ENCODE measurements around the gene ARHGAP29.

Gene ARHGAP29

DNA sequence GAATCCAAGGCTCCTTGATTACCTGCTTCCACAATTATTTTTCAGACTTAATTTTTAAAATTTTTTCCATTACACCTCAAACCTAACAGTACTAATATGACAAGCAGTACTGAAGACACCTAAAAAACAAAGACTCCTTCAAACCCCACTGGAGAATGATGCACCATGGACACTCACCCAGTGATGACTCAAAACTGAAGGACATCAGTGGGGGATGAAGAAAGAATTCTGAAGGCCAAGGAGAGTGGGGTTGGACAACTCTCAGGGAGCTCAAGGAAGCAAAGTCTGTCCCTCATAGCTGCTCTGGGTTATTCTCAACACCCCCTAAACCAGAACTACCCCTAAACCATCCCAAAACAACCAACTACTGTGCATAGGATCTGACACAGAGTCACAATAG lies 2.4 kb upstream of the ARHGAP29 start:
- Histone ChIP-seq H3K9ac (ENCODE audit: low read length) (no peak overlapping the region), H4K8ac (ENCODE audit: low read length) (no peak overlapping the region), H3K4me1 (ENCODE audit: control insufficient read depth, insufficient read depth, low read depth, low read length) (no peaks in the 10 kb centered on the region), H3K14ac (ENCODE audit: low read length in 2 of 2) (no peak overlapping the region), H3K4me2 (ENCODE audit: low read length, poor library complexity, severe bottlenecking) (peak overlapping the region; percentile 17), H4K91ac (ENCODE audit: low read length) (no peak overlapping the region), H2AFZ (ENCODE audit: low read depth, low read length) (no peak overlapping the region), H2BK120ac (ENCODE audit: low read depth, low read length) (no peak overlapping the region), H3K9me3 (ENCODE audit: control insufficient read depth, low read length) (no peaks in the 10 kb centered on the region), H3K36me3 (ENCODE audit: control insufficient read depth in 1 of 2, insufficient read depth in 2 of 2, low read depth in 1 of 2, low read length in 2 of 2) (peaks cover 0 to 4% of the 10 kb centered on the region in 2 experiments), H2AK5ac (ENCODE audit: low read length, severe bottlenecking) (no peak overlapping the region), H2BK12ac (ENCODE audit: low read length in 2 of 2) (no peak overlapping the region), H2BK15ac (ENCODE audit: low read depth, poor library complexity, severe bottlenecking) (no peak overlapping the region), H3K27ac (ENCODE audit: low read length, poor library complexity, severe bottlenecking) (peak overlapping the region; percentile 70), H3K23ac (ENCODE audit: low read length in 2 of 2) (no peak overlapping the region), H2BK5ac (ENCODE audit: low read depth, low read length, poor library complexity, severe bottlenecking) (no peak overlapping the region), H3K27me3 (ENCODE audit: control insufficient read depth in 1 of 2, insufficient read depth in 1 of 2, low read length in 2 of 2) (no peaks in the 10 kb centered on the region), H3K18ac (ENCODE audit: low read depth in 1 of 2, low read length in 2 of 2) (no peak overlapping the region), H3K4me3 (ENCODE audit: insufficient read depth in 1 of 2, low read depth in 1 of 2, low read length in 2 of 2) (no peak overlapping the region), H3K79me1 (replicated peaks; ENCODE audit: low read length, poor library complexity, severe bottlenecking) (no peaks in the 10 kb centered on the region), H3K4ac (ENCODE audit: low read depth in 1 of 2, low read length in 2 of 2) (no peak overlapping the region)
- no peak for DNase-seq

DNA sequence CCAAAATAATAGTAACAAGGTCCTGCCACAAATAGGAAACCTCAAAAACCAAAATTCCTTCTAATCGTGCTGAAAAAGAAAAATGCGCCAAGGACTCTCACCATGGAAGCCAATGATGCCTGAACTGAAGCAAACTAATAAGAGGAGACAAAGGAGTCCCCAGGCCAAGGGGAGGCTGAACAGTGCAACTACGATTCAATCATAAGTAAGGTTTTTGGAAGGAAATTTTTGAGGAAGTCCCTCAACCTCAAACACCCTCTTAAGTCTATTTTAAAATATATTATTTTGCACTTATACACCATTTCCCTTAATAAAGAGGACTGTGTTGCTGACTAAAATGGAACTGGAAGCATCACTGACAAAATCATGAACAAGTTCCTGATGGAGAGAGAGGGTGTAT lies 1.7 kb upstream of the ARHGAP29 start:
- no peak for DNase-seq
- Histone ChIP-seq H3K36me3 (ENCODE audit: control insufficient read depth in 1 of 2, insufficient read depth in 2 of 2, low read depth in 1 of 2, low read length in 2 of 2) (peaks cover 0 to 4% of the 10 kb centered on the region in 2 experiments), H3K79me1 (replicated peaks; ENCODE audit: low read length, poor library complexity, severe bottlenecking) (no peaks in the 10 kb centered on the region), H2BK12ac (ENCODE audit: low read length in 2 of 2) (no peak overlapping the region), H3K4me3 (ENCODE audit: insufficient read depth in 1 of 2, low read depth in 1 of 2, low read length in 2 of 2) (no peak overlapping the region), H4K8ac (ENCODE audit: low read length) (no peak overlapping the region), H2BK5ac (ENCODE audit: low read depth, low read length, poor library complexity, severe bottlenecking) (no peak overlapping the region), H3K27me3 (ENCODE audit: control insufficient read depth in 1 of 2, insufficient read depth in 1 of 2, low read length in 2 of 2) (no peaks in the 10 kb centered on the region), H3K14ac (ENCODE audit: low read length in 2 of 2) (no peak overlapping the region), H2AK5ac (ENCODE audit: low read length, severe bottlenecking) (no peak overlapping the region), H3K4me1 (ENCODE audit: control insufficient read depth, insufficient read depth, low read depth, low read length) (no peaks in the 10 kb centered on the region), H3K9ac (ENCODE audit: low read length) (no peak overlapping the region), H3K27ac (ENCODE audit: low read length, poor library complexity, severe bottlenecking) (peak overlapping the region; percentile 77), H3K4ac (ENCODE audit: low read depth in 1 of 2, low read length in 2 of 2) (no peak overlapping the region), H2AFZ (ENCODE audit: low read depth, low read length) (no peak overlapping the region), H3K9me3 (ENCODE audit: control insufficient read depth, low read length) (no peaks in the 10 kb centered on the region), H4K91ac (ENCODE audit: low read length) (no peak overlapping the region), H3K23ac (ENCODE audit: low read length in 2 of 2) (no peak overlapping the region), H2BK120ac (ENCODE audit: low read depth, low read length) (no peak overlapping the region), H3K18ac (ENCODE audit: low read depth in 1 of 2, low read length in 2 of 2) (no peak overlapping the region), H2BK15ac (ENCODE audit: low read depth, poor library complexity, severe bottlenecking) (no peak overlapping the region), H3K4me2 (ENCODE audit: low read length, poor library complexity, severe bottlenecking) (peak overlapping the region; percentile 51)
- 90% methylated on average over 2 of the region's 3 CpGs for WGBS

DNA sequence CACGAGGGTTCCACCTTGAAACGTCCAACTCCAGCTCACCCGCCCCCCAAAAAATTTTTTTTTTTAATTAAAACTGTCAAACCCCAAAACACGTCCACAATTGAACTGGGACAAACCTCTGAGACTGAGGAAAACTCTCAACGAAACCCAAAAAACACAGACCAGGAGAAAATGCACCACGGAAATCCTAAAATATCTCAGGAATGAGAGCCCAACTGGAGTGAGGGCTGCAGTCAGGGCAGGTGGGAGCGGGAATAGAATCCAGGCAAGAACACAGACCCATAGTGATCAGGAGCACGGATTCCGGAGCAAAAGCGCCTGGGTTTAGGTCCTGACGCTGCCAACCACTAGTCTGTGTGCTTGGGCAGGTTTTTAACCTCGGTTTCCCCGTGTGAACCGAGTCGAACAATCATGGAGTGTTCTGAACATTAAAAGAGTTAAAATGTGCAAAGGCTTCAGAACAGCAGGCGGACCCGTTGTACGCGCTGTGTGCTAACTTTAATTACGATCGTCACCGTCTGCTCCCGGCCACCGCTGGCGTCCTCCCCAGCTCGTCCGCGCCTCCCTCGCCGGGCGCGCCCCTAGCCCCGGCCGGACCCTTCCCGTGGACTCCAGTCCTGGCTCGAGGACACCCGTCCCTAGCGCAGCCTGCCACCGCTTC lies 624 bp downstream of the ARHGAP29 start:
- Histone ChIP-seq H3K4me2 (ENCODE audit: low read length, poor library complexity, severe bottlenecking) (peak overlapping the region; percentile 44), H3K4me1 (ENCODE audit: control insufficient read depth, insufficient read depth, low read depth, low read length) (no peaks in the 10 kb centered on the region), H2BK5ac (ENCODE audit: low read depth, low read length, poor library complexity, severe bottlenecking) (peak overlapping the region; percentile 98), H3K14ac (ENCODE audit: low read length in 2 of 2) (peak overlapping the region in 1 of 2 experiments; percentile 44), H2BK120ac (ENCODE audit: low read depth, low read length) (peak overlapping the region; percentile 58), H4K8ac (ENCODE audit: low read length) (peak overlapping the region; percentile 75), H3K23ac (ENCODE audit: low read length in 2 of 2) (peak overlapping the region in 1 of 2 experiments; percentile 63), H3K27me3 (ENCODE audit: control insufficient read depth in 1 of 2, insufficient read depth in 1 of 2, low read length in 2 of 2) (no peaks in the 10 kb centered on the region), H3K18ac (ENCODE audit: low read depth in 1 of 2, low read length in 2 of 2) (peak overlapping the region; percentile 89 to 91), H2BK15ac (ENCODE audit: low read depth, poor library complexity, severe bottlenecking) (peak overlapping the region; percentile 80), H3K27ac (ENCODE audit: low read length, poor library complexity, severe bottlenecking) (peak overlapping the region; percentile 97), H3K4me3 (ENCODE audit: insufficient read depth in 1 of 2, low read depth in 1 of 2, low read length in 2 of 2) (peak overlapping the region; percentile 92 to 93), H3K79me1 (replicated peaks; ENCODE audit: low read length, poor library complexity, severe bottlenecking) (no peaks in the 10 kb centered on the region), H4K91ac (ENCODE audit: low read length) (peak overlapping the region; percentile 85), H2AFZ (ENCODE audit: low read depth, low read length) (peak overlapping the region; percentile 72), H2AK5ac (ENCODE audit: low read length, severe bottlenecking) (peak overlapping the region; percentile 86), H3K36me3 (ENCODE audit: control insufficient read depth in 1 of 2, insufficient read depth in 2 of 2, low read depth in 1 of 2, low read length in 2 of 2) (peaks cover 0 to 4% of the 10 kb centered on the region in 2 experiments), H3K9ac (ENCODE audit: low read length) (peak overlapping the region; percentile 89), H3K9me3 (ENCODE audit: control insufficient read depth, low read length) (no peaks in the 10 kb centered on the region), H3K4ac (ENCODE audit: low read depth in 1 of 2, low read length in 2 of 2) (no peak overlapping the region), H2BK12ac (ENCODE audit: low read length in 2 of 2) (no peak overlapping the region)
- WGBS: under 1% methylated on average over 35 of the region's 39 CpGs
- peak; percentile 59 for DNase-seq

DNA sequence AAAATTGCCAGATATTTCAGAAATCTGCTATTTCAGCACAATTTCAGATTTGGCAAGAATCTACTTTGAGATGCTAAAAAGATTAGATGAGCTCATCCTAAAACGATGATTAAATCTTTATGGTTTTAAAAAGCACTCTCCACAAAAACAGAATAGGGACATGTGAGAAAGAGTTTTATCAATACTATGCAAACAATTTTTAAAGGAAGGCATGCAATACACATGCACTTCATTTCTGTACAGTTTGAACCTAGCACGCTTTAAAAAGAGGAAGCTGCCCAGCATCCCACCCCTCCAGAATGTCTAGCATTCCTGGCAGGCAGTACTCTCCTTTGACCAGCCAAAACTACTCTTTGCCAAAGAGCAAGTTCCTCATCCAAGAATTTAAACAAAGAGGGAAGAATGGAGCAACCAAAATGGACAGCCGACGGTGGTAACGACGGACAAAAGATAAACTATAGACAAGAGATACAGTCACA lies 1.3 kb downstream of the ARHGAP29 start:
- Histone ChIP-seq H3K4me2 (ENCODE audit: low read length, poor library complexity, severe bottlenecking) (peak overlapping the region; percentile 57), H4K91ac (ENCODE audit: low read length) (no peak overlapping the region), H3K18ac (ENCODE audit: low read depth in 1 of 2, low read length in 2 of 2) (no peak overlapping the region), H3K4me1 (ENCODE audit: control insufficient read depth, insufficient read depth, low read depth, low read length) (no peaks in the 10 kb centered on the region), H2BK12ac (ENCODE audit: low read length in 2 of 2) (no peak overlapping the region), H3K23ac (ENCODE audit: low read length in 2 of 2) (no peak overlapping the region), H3K4ac (ENCODE audit: low read depth in 1 of 2, low read length in 2 of 2) (no peak overlapping the region), H2AK5ac (ENCODE audit: low read length, severe bottlenecking) (no peak overlapping the region), H2BK120ac (ENCODE audit: low read depth, low read length) (no peak overlapping the region), H2BK15ac (ENCODE audit: low read depth, poor library complexity, severe bottlenecking) (no peak overlapping the region), H3K27me3 (ENCODE audit: control insufficient read depth in 1 of 2, insufficient read depth in 1 of 2, low read length in 2 of 2) (no peaks in the 10 kb centered on the region), H3K4me3 (ENCODE audit: insufficient read depth in 1 of 2, low read depth in 1 of 2, low read length in 2 of 2) (peak overlapping the region; percentile 31 to 92), H3K9me3 (ENCODE audit: control insufficient read depth, low read length) (no peaks in the 10 kb centered on the region), H2AFZ (ENCODE audit: low read depth, low read length) (no peak overlapping the region), H4K8ac (ENCODE audit: low read length) (no peak overlapping the region), H3K27ac (ENCODE audit: low read length, poor library complexity, severe bottlenecking) (peak overlapping the region; percentile 97), H3K9ac (ENCODE audit: low read length) (peak overlapping the region; percentile 89), H3K36me3 (ENCODE audit: control insufficient read depth in 1 of 2, insufficient read depth in 2 of 2, low read depth in 1 of 2, low read length in 2 of 2) (peaks cover 0 to 4% of the 10 kb centered on the region in 2 experiments), H3K79me1 (replicated peaks; ENCODE audit: low read length, poor library complexity, severe bottlenecking) (no peaks in the 10 kb centered on the region), H2BK5ac (ENCODE audit: low read depth, low read length, poor library complexity, severe bottlenecking) (no peak overlapping the region), H3K14ac (ENCODE audit: low read length in 2 of 2) (no peak overlapping the region)
- no peak for DNase-seq
- 9% methylated on average over 5 of the region's 6 CpGs for WGBS
